Inflammatory macrophage treated with lipopolysaccharide for 1 hour (primary cell): Measurements from ENCODE around the gene TRAPPC11.
"Not testable (repeated sequence)": the region's sequence is repeated elsewhere in the genome, so short reads cannot be mapped to it uniquely, and the experiment has no call there.

Source experiments
- DNase-seq, 2 donors: peaks; one replicate each; pipeline ENCODE4 v3.0.0-alpha.2; 2020 to 2022

TRAPPC11 gene

GRCh38 chr4:183722731-183723560 is 63.9 kb downstream of the TRAPPC11 start:
- peak; percentile 81 for DNase-seq

- no peak for DNase-seq
Observed at GRCh38 chr4:183723561-183724228, 64.6 kb downstream of the TRAPPC11 start.

DNA sequence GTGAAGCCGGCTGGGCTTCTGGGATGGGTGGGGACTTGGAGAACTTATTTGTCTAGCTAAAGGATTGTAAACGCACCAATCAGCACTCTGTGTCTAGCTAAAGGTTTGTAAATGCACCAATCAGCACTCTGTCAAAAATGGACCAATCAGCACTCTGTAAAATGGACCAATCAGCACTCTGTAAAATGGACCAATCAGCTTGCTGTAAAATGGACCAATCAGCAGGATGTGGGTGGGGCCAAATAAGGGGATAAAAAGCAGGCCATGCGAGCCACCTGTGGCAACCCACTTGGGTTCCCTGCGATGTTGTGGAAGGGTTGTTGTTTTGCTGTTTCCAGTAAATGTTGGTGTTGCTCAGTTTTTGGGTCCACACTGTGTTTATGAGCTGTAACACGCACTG is 66.5 kb downstream of the TRAPPC11 start:
- DNase-seq = not testable (repeated sequence)

- no peak for DNase-seq
Observed at GRCh38 chr4:183727482-183727881, 68.4 kb downstream of the TRAPPC11 start.

DNA sequence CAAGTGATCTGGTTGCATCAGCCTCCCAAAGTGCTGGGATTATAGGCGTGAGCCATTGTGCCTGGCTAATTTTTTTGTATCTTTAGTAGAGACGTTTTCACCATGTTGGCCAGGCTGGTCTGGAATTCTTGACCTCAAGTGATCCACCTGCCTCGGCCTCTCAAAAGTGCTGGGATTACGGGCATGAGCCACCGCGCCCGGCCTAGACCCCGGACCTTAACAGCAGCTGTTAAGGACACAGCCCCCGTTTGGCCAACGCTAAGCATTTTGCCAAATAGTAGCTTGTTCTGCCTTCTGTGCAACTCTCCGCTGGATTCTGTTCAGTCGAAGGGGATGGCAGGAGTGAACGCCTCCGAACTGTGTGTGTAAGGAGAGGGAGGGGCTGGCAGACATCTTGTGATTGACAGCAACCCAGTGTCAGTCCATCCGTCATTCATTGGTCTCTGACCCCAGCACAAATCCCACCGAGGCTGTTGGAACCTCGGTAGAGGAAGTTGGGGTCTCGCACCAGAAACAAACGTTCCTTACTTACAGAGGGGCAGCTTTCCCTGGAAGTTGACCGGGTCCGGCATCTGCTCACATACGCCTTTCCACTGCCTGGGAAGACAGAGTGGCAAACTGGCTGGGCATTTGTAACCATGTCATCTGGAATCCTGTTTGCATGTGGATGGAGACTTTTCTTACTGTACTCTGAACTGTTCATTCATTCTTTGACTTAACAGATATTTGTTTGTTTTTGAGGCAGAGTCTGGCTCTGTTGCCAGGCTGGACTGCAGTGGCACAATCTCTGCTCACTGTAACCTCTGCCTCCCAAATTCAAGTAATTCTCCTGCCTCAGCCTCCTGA is 69.4 kb downstream of the TRAPPC11 start:
- DNase-seq = no peak

DNA sequence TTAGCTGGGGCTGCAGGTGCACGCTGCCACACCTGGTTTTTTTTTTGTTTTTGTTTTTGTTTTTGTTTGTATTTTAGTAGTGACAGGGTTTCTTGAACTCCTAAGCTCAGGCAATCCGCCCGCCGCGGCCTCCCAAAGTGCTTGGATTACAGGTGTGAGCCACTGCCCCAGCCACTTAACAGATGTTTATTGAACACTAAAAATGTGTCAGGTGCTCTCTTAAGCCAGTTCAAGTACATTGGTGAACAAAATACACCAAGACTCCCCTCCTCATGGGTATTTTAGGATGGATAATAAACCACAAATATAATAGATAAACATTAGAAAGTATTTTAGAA is 69.9 kb downstream of the TRAPPC11 start:
- no peak for DNase-seq

DNA sequence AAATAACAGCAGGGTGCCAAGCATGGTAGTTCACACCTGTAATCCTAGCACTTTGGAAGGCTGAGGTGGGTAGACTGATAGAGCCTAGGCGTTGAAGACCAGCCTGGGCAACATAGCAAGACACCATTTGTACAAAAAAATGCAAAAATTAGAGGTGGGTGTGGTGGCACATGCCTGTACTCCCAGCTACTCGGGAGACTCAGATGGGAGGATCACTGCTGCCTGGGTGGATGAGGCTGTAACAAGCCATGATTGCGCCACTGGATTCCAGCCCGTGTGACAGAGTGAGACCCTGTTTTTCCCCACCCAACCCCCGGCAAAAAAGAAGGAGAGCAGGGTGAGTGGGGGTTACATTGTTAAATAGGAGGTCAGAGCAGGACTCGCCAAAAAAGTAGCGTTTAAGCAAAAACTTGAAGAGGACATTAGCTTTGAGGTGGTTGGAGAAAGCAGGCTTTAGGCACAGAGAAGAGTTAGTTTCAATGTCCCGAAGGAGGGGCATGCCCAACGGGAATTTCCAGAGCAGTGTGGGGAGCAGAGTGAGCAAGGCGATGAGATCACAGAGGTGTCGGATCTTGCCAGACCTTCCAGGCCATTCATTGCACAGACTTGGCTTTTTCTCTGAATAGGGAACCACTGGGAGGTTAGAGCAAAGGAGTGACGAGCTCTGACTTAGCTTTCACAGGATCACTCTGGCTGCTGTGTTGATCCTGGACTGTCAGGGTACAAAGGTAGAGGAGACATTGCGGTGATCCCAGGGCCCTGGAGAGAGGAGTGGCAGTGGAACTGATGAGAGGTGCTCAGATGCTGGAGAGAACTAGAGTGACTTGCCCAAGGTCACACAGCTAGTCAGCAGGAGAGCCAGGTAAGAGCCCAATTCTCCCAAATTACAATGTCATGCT is 70.6 kb downstream of the TRAPPC11 start:
- peak; percentile 42 to 77 for DNase-seq

GRCh38 chr4:183732296-183732695 is 73.2 kb downstream of the TRAPPC11 start:
- peak; percentile 31 to 61 for DNase-seq

- DNase-seq = no peak
Observed at GRCh38 chr4:183733181-183733580, 74.1 kb downstream of the TRAPPC11 start.

DNA sequence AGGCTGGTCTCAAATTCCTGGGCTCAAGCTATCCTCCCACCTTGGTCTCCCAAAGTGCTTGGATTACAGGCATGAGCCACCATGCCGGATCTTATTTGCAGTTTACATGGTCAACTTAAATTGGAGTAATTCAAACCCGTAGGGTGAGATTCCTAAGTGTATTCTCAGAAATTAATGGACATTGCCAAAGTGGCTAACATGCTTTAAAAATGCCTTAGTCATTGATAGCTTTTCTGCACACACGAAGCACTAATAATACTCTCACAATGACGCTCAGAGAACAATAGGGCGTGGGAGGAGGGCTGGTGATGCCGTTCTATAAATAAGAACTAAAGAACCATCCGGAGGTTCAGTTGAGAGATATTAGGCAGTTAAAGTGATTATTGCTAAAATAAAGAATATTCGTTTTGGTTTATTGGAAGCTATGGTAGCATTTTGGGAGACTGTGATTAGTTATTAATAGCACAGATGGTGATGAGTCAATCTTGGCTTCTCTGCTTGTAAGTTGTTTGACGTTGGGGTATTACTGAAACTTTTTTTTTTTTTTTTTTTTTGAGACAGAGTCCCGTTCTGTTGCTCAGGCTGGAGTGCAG is 79.1 kb downstream of the TRAPPC11 start:
- no peak for DNase-seq

DNA sequence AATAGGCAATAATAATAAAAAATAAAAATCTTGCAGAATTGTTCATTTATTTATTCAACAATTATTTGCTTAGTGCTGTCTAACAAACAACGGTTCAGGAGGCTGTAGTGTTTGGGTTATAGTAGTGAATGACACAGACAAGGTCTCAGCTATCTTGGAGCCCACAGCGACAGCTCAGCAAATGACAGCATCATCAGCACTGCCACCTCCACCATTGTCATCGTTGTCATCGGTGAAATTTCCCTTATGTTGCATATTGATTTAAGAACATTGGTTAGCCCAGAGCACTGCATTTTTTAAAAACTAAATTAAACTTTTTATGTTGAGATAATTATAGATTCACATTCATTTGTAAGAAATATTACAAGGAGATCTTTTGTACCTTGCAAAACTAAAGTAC is 79.9 kb downstream of the TRAPPC11 start:
- no peak for DNase-seq

DNA sequence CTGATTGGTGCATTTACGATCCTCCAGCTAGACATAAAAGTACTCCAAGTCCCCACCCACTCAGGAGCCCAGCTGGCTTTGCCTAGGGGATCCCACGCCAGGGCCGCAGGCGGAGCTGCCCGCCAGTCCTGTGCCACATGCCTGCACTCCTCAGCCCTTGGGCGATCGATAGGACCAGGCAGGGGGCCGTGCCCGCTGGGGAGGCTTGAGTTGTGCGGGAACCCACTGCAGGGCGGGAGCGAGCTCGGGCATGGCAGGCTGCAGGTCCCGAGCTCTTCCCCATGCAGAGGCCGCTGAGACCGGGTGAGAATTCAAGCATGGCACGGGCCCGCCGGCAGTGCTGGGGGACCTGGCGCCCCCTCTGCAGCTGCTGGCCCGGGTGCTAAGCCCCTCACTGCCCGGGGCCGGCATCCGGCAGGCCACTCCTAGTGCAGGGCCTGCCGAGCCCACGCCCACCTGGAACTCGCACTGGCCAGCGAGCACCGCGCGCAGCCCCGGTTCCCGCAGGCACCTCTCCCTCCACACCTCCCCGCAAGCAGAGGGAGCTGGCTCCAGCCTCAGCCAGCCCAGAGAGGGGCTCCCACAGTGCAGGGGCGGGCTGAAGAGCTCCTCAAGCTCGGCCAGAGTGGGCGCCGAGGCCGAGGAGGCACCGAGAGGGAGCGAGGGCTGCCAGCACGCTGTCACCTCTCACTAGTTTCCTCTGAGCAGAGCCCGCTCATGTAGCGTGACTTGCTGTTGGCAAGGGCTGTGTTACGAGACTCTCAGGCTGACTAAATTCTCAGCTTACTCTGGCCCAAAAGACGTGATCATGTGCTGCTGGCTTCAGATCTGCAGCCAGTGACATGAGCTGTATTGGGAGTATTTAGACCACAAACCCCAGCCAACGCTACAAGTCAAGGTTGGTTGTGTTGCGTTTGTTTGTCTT is 87.5 kb downstream of the TRAPPC11 start:
- no peak for DNase-seq

GRCh38 chr4:183747380-183747779 is 88.3 kb downstream of the TRAPPC11 start:
- no peak for DNase-seq

- DNase-seq = no peak
Observed at GRCh38 chr4:183747931-183748670, 89.0 kb downstream of the TRAPPC11 start.

DNA sequence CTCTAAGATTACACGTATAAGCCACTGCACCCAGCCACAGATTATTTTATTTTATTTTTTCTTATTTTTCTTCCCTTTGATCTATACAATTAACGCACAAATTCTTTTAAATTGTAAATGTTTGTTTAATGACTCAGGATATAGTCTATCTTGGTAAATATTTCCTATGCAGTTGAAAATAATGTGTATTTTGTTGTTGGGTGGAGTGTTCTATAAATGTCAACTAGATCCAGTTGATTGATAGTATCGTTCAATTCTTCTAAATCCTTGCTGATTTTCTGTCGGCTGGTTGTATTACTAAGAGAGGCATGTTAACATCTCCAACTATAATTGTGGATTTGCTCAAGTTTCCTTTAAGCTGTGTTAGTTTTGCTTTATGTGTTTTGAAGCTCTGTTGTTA is 92.0 kb downstream of the TRAPPC11 start:
- DNase-seq = no peak

DNA sequence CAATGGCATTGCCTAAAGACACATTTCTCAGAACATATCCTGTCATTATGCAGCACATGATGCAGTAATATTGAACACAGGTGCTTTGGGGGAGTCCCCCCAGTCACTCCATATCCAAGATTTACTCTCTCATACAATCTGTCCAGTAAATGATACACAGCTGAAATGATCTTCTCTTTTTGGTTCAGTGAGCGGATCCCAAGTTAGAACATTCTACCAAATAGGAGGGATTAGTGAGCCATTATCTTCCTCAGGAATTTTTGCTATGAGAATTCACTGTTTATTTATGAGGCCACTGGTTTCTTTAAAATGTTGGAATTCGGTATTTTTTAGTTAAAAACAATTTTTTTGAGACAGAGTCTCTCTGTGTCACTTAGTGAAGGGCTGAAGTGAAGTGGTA is 96.5 kb downstream of the TRAPPC11 start:
- no peak for DNase-seq

GRCh38 chr4:183757060-183757459 is 98.0 kb downstream of the TRAPPC11 start:
- no peak for DNase-seq

DNA sequence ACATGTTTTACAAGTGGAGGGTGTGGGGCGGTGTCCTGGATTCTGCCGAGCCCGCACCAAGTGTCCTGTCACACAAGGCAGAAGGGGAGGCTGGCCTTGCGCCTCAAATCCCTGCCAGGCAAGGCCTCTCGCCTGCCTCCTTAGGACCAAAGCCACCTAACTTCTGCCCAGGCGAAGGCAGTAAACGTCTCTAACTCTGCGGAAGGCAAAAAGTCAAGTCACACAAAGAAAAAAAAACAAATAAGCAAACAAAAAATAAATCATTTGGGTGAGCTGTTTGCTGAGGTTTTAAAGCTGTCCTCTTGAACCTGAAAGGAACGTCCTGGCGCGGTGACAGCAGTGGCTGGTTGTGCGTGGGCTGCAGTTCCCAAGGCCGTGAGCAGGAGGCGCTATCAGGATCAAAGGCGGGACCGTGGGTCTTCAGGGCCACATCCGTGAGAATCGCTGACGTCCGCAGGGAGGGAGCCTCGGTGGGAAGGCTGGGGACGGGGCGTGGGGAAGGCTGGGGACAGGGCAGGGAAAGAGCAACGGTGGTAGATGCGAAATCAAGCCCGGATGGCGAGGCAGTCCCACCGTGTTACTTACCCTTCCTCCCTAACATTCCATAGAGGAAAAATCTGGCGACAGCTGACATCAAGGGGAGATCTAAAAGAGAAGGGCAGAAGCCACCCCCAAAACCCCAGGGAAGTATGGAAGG is 99.1 kb downstream of the TRAPPC11 start:
- DNase-seq = no peak

DNA sequence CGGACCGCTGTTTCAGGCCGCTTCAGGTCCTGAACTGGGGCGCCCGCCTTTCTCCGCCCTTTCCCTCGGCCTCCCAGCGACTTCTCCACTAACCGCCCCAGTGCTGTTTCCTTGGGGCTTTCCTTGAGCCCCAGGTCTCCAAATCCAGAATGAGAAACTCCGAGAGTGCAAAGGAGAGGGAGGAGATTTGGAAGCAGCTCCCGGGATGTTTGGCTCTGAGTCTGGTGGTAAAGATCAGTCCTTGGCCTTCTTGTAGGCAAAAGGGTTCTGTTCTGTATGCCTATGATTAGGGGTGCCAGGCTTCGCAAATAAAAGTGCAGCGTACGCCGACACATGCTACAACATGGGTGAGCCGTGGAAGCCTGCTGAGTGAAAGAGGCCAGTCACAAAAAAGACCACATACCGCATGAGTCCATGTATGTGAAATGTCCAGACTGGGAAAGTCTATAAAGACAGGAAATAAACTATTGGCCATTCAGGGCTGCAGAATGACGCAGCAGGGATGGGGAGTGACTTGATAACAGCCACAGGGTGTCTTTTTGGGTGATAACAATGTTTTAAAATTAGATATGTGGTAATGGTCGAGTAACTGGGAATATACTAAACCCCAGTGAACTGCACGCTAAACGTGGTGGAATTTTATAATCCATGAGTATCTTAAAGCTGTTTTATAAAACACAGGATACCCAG is 99.8 kb downstream of the TRAPPC11 start:
- DNase-seq = no peak
